HG03442 (cell line): Measurements from ENCODE around the gene MYO16.
"Not testable (repeated sequence)": the region's sequence is repeated elsewhere in the genome, so short reads cannot be mapped to it uniquely, and the experiment has no call there.

Source experiments
- ATAC-seq: cut with Tn5 transposase; IDR thresholded peaks from one replicate; pipeline ENCODE4 v1.9.1; 2021; ENCODE audit warnings: mild to moderate bottlenecking, moderate library complexity; ENCODE audit not compliant: unreplicated experiment

MYO16 gene

GRCh38 chr13:108964606-108965005 lies 335.2 kb downstream of the MYO16 start:
- no peak for ATAC-seq

GRCh38 chr13:108967371-108967770 lies 338.0 kb downstream of the MYO16 start:
- no peak for ATAC-seq

- ATAC-seq, result no peak
Measured at GRCh38 chr13:108968566-108968965, 339.2 kb downstream of the MYO16 start.

GRCh38 chr13:108974686-108975085 lies 345.3 kb downstream of the MYO16 start:
- ATAC-seq, result no peak

GRCh38 chr13:108980237-108980636 lies 350.8 kb downstream of the MYO16 start:
- no peak for ATAC-seq

GRCh38 chr13:108981407-108981806 lies 352.0 kb downstream of the MYO16 start:
- no peak for ATAC-seq

- no peak for ATAC-seq
Measured at GRCh38 chr13:108983273-108983672, 353.9 kb downstream of the MYO16 start.

GRCh38 chr13:108984251-108984920 lies 355.0 kb downstream of the MYO16 start:
- no peak for ATAC-seq

GRCh38 chr13:108985166-108985565 lies 355.8 kb downstream of the MYO16 start:
- ATAC-seq, result no peak

GRCh38 chr13:108987517-108987916 lies 358.1 kb downstream of the MYO16 start:
- no peak for ATAC-seq

GRCh38 chr13:108987944-108988343 lies 358.5 kb downstream of the MYO16 start:
- ATAC-seq, result no peak

- not testable (repeated sequence) for ATAC-seq
Measured at GRCh38 chr13:108991416-108991815, 362.0 kb downstream of the MYO16 start.

- no peak for ATAC-seq
Measured at GRCh38 chr13:108993346-108993745, 363.9 kb downstream of the MYO16 start.

GRCh38 chr13:108996430-108996829 lies 367.0 kb downstream of the MYO16 start:
- ATAC-seq, result no peak

GRCh38 chr13:109000207-109000606 lies 370.8 kb downstream of the MYO16 start:
- ATAC-seq, result no peak

- ATAC-seq, result no peak
Measured at GRCh38 chr13:109002934-109003333, 373.5 kb downstream of the MYO16 start.

GRCh38 chr13:109007946-109008345 lies 378.5 kb downstream of the MYO16 start:
- ATAC-seq, result no peak

- ATAC-seq, result no peak
Measured at GRCh38 chr13:109009756-109010155, 380.3 kb downstream of the MYO16 start.

GRCh38 chr13:109010912-109011311 lies 381.5 kb downstream of the MYO16 start:
- ATAC-seq, result no peak

GRCh38 chr13:109012115-109012514 lies 382.7 kb downstream of the MYO16 start:
- no peak for ATAC-seq

GRCh38 chr13:109021558-109021957 lies 392.1 kb downstream of the MYO16 start:
- ATAC-seq, result no peak

- no peak for ATAC-seq
Measured at GRCh38 chr13:109024611-109025010, 395.2 kb downstream of the MYO16 start.

GRCh38 chr13:109026266-109026665 lies 396.9 kb downstream of the MYO16 start:
- ATAC-seq, result no peak
